ENCODE measurements around the gene CATSPERZ. TPM values are rescaled to one million over a fixed set of nuclear protein-coding genes. Genes with fewer than 3 reads are reported as not detected.

Gene CATSPERZ
- total and polyA plus RNA-seq, 9 of the 15 experiments (the other 6 are each of a cell fraction or from before 2014, with no cell fraction given), result 0.86 to 8.5 (median 3.5) TPM

DNA sequence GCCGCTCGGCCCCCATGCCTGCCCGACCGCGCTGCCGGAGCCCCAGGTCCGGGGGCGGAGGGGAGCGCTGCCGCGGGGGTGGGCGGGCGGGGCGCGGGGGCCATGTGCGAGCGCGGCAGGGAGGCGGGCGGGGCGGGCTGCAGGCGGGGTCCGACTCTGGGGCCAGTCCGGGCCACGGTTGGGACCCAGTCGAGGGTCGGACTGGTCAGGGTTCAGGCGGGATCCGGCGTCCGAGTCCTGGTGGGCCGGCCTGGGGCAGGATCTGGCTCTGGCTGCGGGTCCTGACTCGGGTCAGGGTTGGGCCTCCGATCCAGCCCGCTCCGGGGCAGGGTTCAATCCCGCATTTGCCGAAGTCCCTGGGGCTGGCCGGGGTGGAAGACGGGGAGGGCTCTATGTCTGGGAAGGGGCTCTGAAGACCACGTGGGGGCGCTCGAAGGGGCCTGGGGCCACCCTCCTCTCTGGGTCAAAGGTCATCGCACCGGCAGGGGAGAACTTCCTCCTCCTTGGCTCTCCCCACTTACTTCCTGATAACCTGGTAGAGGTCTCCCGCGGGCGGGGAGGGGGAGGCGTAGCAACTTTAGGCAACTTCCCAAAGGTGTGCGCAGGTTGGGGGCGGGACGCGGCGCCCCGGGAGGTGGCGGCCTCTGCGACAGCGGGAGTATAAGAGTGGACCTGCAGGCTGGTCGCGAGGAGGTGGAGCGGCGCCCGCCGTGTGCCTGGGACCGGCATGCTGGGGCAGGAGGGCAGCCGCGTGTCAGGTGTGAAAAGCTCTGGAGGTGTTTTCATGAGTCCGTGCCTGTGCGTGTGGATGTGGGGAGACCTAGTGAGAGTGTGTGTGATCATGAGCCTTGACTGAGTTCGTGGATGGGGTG is 5.8 kb downstream of the CATSPERZ start (continued):
- no peak for TF ChIP-seq ZNF274 (IDR thresholded peaks at IDR 0.05; ENCODE audit: borderline replicate concordance, low read depth, low read length)
- no peak for TF ChIP-seq ZNF589 (CRISPR knock-in tag; IDR thresholded peaks at IDR 0.05; ENCODE audit: low read depth)
- TF ChIP-seq NR2C1 (IDR thresholded peaks at IDR 0.05), result peak; percentile 97
- TF ChIP-seq NR2C1 (tag; IDR thresholded peaks at IDR 0.05), result peak; percentile 98
- TF ChIP-seq ZNF143 (CRISPR knock-in tag; IDR thresholded peaks at IDR 0.05), result peak; percentile 45; the same call in 1 of the 2 replicates
- no peak for TF ChIP-seq SREBF2 (CRISPR knock-in tag; IDR thresholded peaks at IDR 0.05)
- 0 out of 2 replicates have a peak, but pooled peaks have one; percentile 19 for TF ChIP-seq ZBED1 (IDR thresholded peaks at IDR 0.05)
- no peak for TF ChIP-seq HIVEP1 (CRISPR knock-in tag; IDR thresholded peaks at IDR 0.05)
- TF ChIP-seq NFRKB (IDR thresholded peaks at IDR 0.05; ENCODE audit: low read depth), result 0 out of 2 replicates have a peak, but pooled peaks have one; percentile 29
- TF ChIP-seq, protein P1, sequence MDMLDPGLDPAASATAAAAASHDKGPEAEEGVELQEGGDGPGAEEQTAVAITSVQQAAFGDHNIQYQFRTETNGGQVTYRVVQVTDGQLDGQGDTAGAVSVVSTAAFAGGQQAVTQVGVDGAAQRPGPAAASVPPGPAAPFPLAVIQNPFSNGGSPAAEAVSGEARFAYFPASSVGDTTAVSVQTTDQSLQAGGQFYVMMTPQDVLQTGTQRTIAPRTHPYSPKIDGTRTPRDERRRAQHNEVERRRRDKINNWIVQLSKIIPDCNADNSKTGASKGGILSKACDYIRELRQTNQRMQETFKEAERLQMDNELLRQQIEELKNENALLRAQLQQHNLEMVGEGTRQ (CRISPR knock-in tag; IDR thresholded peaks at IDR 0.05), result peak; percentile 46; the same call in 1 of the 2 replicates
- TF ChIP-seq SUPT5H (IDR thresholded peaks at IDR 0.05), result peak; percentile 72
- TF ChIP-seq, protein P2, sequence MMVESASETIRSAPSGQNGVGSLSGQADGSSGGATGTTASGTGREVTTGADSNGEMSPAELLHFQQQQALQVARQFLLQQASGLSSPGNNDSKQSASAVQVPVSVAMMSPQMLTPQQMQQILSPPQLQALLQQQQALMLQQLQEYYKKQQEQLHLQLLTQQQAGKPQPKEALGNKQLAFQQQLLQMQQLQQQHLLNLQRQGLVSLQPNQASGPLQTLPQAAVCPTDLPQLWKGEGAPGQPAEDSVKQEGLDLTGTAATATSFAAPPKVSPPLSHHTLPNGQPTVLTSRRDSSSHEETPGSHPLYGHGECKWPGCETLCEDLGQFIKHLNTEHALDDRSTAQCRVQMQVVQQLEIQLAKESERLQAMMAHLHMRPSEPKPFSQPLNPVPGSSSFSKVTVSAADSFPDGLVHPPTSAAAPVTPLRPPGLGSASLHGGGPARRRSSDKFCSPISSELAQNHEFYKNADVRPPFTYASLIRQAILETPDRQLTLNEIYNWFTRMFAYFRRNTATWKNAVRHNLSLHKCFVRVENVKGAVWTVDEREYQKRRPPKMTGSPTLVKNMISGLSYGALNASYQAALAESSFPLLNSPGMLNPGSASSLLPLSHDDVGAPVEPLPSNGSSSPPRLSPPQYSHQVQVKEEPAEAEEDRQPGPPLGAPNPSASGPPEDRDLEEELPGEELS (CRISPR knock-in tag; IDR thresholded peaks at IDR 0.05; ENCODE audit: borderline replicate concordance), result 0 out of 2 replicates have a peak, but pooled peaks have one; percentile 60
- TF ChIP-seq SPI1 (IDR thresholded peaks at IDR 0.05; ENCODE audit: borderline replicate concordance, low read depth, low read length), result no peak
- TF ChIP-seq CHD1 (IDR thresholded peaks at IDR 0.05; ENCODE audit: low read length), result peak; percentile 84
- TF ChIP-seq SIN3B (IDR thresholded peaks at IDR 0.05; ENCODE audit: low read depth), result peak; percentile 17; the same call in 1 of the 2 replicates
- peak; percentile 4; the same call in 1 of the 2 replicates for TF ChIP-seq KLF6 (CRISPR knock-in tag; IDR thresholded peaks at IDR 0.05; ENCODE audit: borderline replicate concordance)
- 0 out of 2 replicates have a peak, but pooled peaks have one; percentile 15 for TF ChIP-seq ETV5 (CRISPR knock-in tag; IDR thresholded peaks at IDR 0.05; ENCODE audit: low read depth)
- TF ChIP-seq ZNF764 (CRISPR knock-in tag; IDR thresholded peaks at IDR 0.05; ENCODE audit: low read depth), result no peak
- TF ChIP-seq ZFX (CRISPR knock-in tag; IDR thresholded peaks at IDR 0.05), result peak; percentile 71
- TF ChIP-seq GMEB1 (CRISPR knock-in tag; IDR thresholded peaks at IDR 0.05), result no peak
- TF ChIP-seq, protein P3, sequence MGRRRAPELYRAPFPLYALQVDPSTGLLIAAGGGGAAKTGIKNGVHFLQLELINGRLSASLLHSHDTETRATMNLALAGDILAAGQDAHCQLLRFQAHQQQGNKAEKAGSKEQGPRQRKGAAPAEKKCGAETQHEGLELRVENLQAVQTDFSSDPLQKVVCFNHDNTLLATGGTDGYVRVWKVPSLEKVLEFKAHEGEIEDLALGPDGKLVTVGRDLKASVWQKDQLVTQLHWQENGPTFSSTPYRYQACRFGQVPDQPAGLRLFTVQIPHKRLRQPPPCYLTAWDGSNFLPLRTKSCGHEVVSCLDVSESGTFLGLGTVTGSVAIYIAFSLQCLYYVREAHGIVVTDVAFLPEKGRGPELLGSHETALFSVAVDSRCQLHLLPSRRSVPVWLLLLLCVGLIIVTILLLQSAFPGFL (CRISPR knock-in tag; IDR thresholded peaks at IDR 0.05), result no peak
